GM19239 (cell line): ENCODE measurements around the gene SNRPN.
"Not testable (repeated sequence)": the region's sequence is repeated elsewhere in the genome, so short reads cannot be mapped to it uniquely, and the experiment has no call there.

Experiments used
- DNase-seq: peaks from one replicate; pipeline ENCODE4 v3.0.0; 2011; ENCODE audit warnings: low spot score; ENCODE audit not compliant: insufficient read length
- FAIRE-seq: peaks from 2 replicates; lab custom pipeline; 2011; peaks lifted over from hg19 to GRCh38; lab: Jason Lieb, UNC

Gene SNRPN

GRCh38 chr15:24966364-24967103, 11.7 kb downstream of the SNRPN start:
- FAIRE-seq (no peak), DNase-seq (no peak)

- FAIRE-seq (no peak), DNase-seq (no peak)
Observed at GRCh38 chr15:24971052-24971451, 16.3 kb downstream of the SNRPN start.

DNA sequence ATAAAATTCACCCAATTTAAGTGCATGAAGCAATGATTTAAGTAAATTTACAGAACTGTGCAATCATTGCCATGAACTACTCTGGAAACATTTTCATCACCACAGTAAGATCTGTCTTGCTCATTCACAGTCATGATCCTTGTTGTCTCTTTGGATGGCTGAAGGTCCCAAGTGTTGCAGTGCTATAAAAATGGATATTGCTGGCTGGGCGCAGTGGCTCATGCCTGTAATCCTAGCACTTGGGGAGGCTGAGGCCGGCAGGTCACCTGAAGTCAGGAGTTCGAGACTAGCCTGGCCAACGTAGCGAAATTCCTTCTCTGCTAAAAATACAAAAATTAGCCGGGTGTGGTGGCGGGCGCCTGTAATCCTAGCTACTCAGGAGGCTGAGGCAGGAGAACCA, 17.0 kb downstream of the SNRPN start:
- DNase-seq, result no peak

GRCh38 chr15:24972707-24973106, 17.9 kb downstream of the SNRPN start:
- DNase-seq, FAIRE-seq: not testable (repeated sequence)

More for the DNA sequence above, 17.0 kb downstream of the SNRPN start:
- FAIRE-seq, result no peak

DNA sequence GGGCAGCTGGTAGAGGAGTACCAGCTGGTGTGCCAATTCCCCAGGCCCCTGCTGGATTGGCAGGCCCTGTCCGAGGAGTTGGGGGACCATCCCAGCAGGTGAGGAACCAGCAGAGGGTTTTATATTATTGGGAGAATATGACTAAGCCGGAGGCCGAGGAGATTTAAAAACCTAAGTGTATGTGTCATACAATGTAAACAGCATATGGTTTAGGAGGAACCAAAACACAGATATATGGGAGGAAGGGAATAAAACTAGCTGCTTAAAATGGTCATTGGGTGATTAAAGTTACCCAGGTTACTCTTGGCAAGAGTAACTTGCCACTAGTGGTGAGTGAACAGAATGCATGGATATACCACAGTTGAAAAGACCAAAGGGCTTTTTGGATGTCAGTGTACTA, 22.1 kb downstream of the SNRPN start:
- no peak for DNase-seq
- FAIRE-seq, result no peak

GRCh38 chr15:24977686-24978085, 22.9 kb downstream of the SNRPN start:
- DNase-seq, result no peak
- FAIRE-seq, result no peak

- no peak for FAIRE-seq
- DNase-seq, result no peak
Observed at GRCh38 chr15:24985224-24985623, 30.4 kb downstream of the SNRPN start.

DNA sequence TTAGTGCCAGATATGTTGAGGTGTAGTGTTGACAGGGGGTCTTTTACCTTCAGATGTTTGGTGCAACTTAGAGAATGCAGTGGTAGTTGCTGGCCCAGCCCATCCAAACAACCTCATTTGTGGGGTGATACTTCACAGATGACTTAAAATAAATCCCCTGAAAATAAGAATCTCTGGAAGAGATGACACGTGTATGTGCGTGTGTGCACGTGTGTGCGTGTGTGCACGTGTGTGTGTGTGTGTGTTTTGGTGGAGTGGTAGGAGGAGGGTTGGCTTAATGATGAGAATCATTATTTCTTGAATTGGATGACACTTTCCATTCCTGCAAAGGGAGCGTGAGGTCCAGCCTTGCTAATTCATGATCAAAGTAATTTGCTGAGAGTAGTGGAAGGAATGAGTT, 31.9 kb downstream of the SNRPN start:
- DNase-seq (no peak), FAIRE-seq (no peak)

DNA sequence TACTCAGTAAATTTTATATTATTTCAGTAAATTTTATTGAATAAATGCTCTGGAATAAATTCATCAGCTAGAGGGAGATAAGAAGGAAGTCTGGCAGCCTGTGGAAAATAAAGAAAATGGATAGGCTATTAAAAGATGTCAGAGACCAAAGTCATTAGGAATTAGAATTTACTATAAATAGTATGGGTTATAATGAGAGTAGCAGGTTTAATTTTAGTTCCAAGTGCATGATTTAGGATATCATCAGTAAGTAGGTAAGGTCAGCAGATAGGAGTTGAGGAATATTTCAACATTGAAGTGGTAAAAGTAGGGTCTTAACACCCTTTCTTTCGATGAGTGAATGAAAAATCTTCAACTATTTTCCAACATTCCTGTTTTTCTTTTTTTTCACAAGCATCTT, 64.6 kb downstream of the SNRPN start:
- FAIRE-seq (no peak), DNase-seq (no peak)

DNA sequence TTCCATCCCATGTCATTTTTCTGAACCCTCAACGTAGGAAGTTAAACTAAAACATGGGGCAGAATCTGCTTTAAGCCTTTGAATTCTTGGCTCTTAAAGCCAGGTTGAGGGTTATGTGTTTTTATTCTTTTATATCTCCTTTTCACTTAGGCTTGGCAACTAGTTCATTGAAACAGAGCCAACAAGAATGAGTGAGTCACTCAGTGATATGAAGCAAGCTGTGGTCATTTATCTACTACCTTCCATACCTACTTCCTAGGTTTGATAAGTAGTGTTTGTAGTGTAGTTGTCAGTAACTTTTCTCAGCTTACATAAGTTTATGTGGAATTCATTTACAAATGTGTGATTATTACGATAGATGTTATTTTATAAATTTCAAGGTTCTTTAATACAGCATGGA, 67.4 kb downstream of the SNRPN start:
- DNase-seq (no peak), FAIRE-seq (no peak)
